ENCODE data around the gene RASSF8. TPM values are rescaled to one million over a fixed set of nuclear protein-coding genes. Genes with fewer than 3 reads are reported as not detected.

The RASSF8 gene
- total RNA-seq, 1 donor from 2014 or later, result 74.3 TPM

DNA sequence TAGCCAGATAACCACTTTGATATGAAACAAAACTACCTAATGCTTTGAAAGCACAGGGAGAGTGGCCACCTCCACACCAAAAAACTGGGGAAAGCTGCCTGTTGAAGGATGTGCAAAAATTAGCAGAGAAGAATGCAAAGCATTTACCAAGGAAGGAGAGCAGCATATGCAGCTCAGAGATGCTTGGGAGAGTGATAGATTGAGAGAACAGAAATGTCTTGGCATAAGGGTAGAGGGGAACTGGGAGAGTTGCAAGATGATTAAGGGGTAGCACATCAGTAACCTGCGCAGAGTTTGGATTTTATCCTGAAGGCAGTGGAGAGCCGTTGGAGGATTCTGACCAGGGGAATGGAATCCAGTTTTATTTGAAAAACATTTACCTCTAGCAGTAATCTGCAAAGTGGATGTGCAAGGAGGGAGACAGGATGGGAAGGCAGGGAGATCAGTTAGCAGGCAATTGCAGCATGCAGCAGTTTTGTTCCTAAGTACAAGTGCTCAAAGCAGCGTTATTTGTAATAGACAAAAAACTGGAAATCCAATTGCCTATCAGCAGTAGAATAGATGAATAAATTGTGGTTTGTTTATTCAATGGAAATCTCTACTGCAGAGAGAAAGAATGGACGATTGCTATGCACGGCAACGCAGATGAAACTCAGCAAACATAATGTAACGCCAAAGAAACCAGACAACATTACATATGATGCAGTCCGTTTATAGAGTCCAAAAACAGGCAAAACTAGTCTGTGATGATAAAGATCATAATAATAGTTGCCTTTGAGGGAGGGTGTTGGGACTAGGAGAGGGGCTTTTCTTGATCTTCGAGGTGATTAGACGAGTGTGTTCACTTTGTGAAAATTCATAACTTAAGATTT, 84.9 kb downstream of the RASSF8 start:
- no peaks in the 10 kb centered on the region for H3K27me3 Mint-ChIP-seq (ENCODE audit: unreplicated experiment)
- H3K36me3 Mint-ChIP-seq (ENCODE audit: unreplicated experiment), result no peaks in the 10 kb centered on the region
- peaks cover 41% of the 10 kb centered on the region for H3K4me1 Mint-ChIP-seq (ENCODE audit: unreplicated experiment)
- TF ChIP-seq, protein P1, sequence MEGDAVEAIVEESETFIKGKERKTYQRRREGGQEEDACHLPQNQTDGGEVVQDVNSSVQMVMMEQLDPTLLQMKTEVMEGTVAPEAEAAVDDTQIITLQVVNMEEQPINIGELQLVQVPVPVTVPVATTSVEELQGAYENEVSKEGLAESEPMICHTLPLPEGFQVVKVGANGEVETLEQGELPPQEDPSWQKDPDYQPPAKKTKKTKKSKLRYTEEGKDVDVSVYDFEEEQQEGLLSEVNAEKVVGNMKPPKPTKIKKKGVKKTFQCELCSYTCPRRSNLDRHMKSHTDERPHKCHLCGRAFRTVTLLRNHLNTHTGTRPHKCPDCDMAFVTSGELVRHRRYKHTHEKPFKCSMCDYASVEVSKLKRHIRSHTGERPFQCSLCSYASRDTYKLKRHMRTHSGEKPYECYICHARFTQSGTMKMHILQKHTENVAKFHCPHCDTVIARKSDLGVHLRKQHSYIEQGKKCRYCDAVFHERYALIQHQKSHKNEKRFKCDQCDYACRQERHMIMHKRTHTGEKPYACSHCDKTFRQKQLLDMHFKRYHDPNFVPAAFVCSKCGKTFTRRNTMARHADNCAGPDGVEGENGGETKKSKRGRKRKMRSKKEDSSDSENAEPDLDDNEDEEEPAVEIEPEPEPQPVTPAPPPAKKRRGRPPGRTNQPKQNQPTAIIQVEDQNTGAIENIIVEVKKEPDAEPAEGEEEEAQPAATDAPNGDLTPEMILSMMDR (IDR thresholded peaks at IDR 0.05), result no peak
- no peak overlapping the region for H3K27ac Mint-ChIP-seq (ENCODE audit: unreplicated experiment)
- no peak for DNase-seq (ENCODE audit: extremely low spot score, unreplicated experiment)
- no peaks in the 10 kb centered on the region for H3K9me3 Mint-ChIP-seq (ENCODE audit: unreplicated experiment)
- no peak overlapping the region for H3K4me3 Mint-ChIP-seq (ENCODE audit: unreplicated experiment)

DNA sequence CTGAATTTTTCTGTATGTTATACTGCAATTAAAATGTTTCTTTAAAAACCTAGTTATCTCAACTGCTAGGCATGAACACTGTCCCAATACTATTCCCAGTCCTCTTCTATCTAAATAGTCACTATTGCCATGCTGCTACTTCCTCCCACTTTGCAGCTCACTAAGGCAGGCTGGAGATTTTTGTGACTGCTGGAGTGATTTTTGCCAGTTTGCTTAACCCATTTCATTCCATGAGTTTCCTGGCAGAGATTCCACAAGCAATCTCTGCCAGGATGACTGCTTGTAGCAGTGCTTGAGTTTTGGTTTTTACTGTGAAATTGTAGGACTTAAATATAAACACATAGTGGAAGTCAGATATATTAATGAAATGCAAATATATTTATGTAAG, 85.5 kb downstream of the RASSF8 start:
- Mint-ChIP-seq H3K27ac (ENCODE audit: unreplicated experiment) (no peak overlapping the region), H3K4me3 (ENCODE audit: unreplicated experiment) (no peak overlapping the region), H3K36me3 (ENCODE audit: unreplicated experiment) (no peaks in the 10 kb centered on the region), H3K9me3 (ENCODE audit: unreplicated experiment) (no peaks in the 10 kb centered on the region), H3K4me1 (ENCODE audit: unreplicated experiment) (peaks cover 35% of the 10 kb centered on the region), H3K27me3 (ENCODE audit: unreplicated experiment) (no peaks in the 10 kb centered on the region)
- no peak for DNase-seq (ENCODE audit: extremely low spot score, unreplicated experiment)
- TF ChIP-seq, protein P1 (IDR thresholded peaks at IDR 0.05), result no peak

DNA sequence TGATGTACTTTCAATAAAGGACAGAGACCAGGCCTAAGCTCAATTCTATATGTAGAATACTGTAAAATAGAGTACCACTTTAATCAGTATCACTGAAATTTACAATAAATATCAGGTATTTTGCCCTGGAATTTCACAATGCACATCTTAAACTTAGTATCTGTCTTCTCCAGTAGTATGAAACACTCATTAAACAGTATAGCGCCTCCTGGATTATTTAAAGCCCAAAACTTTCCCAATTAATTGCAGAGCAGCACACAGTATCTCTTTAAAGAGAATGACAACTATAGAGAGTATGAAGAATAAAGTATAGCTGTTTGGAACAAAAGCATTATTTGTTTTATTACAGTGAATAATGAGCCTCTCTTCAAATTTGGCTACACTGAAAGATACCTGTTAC, 86.1 kb downstream of the RASSF8 start:
- no peak for DNase-seq (ENCODE audit: extremely low spot score, unreplicated experiment)
- H3K27ac Mint-ChIP-seq (ENCODE audit: unreplicated experiment), result no peak overlapping the region
- no peaks in the 10 kb centered on the region for H3K9me3 Mint-ChIP-seq (ENCODE audit: unreplicated experiment)
- no peak overlapping the region for H3K4me3 Mint-ChIP-seq (ENCODE audit: unreplicated experiment)
- H3K27me3 Mint-ChIP-seq (ENCODE audit: unreplicated experiment), result no peaks in the 10 kb centered on the region
- H3K36me3 Mint-ChIP-seq (ENCODE audit: unreplicated experiment), result no peaks in the 10 kb centered on the region
- TF ChIP-seq, protein P1 (IDR thresholded peaks at IDR 0.05), result no peak
- peaks cover 35% of the 10 kb centered on the region for H3K4me1 Mint-ChIP-seq (ENCODE audit: unreplicated experiment)

DNA sequence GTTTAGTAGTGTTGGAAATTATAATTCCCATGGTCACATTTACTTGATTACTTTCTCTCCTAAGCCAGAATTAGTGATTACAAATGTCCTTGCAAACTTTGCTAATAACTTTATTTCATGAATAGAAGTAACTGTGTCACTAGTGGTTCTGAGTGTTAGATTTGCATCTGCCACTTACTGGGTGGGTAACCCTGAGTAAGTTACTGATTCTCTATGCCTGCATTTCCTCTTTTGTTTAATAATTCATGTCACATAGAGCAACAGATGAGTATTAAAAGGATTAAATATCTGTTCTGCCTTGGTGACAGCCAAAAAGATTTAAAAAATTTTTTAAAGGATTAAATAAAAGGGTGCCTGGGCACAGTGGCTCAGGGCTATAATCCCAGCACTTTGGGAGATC, 87.7 kb downstream of the RASSF8 start:
- no peaks in the 10 kb centered on the region for H3K9me3 Mint-ChIP-seq (ENCODE audit: unreplicated experiment)
- TF ChIP-seq, protein P1 (IDR thresholded peaks at IDR 0.05), result no peak
- no peak overlapping the region for H3K4me3 Mint-ChIP-seq (ENCODE audit: unreplicated experiment)
- no peaks in the 10 kb centered on the region for H3K36me3 Mint-ChIP-seq (ENCODE audit: unreplicated experiment)
- DNase-seq (ENCODE audit: extremely low spot score, unreplicated experiment), result no peak
- peaks cover 33% of the 10 kb centered on the region for H3K4me1 Mint-ChIP-seq (ENCODE audit: unreplicated experiment)
- H3K27ac Mint-ChIP-seq (ENCODE audit: unreplicated experiment), result no peak overlapping the region
- H3K27me3 Mint-ChIP-seq (ENCODE audit: unreplicated experiment), result no peaks in the 10 kb centered on the region

DNA sequence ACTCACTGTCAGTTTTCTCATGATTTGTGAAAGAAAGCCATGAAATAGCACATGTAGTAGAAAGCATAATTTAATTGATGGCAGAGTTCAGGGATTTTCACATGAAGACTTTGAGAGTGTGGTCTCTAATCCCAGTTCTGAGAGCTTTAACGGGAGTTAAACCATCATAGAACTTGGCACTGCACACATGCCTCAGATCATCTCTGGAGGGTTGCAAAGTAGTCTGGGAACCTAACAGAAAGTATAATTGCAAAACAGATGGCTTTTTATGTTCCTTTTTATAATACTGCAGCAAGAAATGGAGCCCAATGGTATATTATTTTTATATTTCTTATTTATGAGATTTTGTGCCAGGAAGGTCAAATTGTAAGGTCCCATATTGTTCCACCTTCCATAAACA, 88.4 kb downstream of the RASSF8 start:
- no peak for DNase-seq (ENCODE audit: extremely low spot score, unreplicated experiment)
- Mint-ChIP-seq H3K9me3 (ENCODE audit: unreplicated experiment) (no peaks in the 10 kb centered on the region), H3K27ac (ENCODE audit: unreplicated experiment) (no peak overlapping the region), H3K27me3 (ENCODE audit: unreplicated experiment) (no peaks in the 10 kb centered on the region), H3K36me3 (ENCODE audit: unreplicated experiment) (no peaks in the 10 kb centered on the region), H3K4me3 (ENCODE audit: unreplicated experiment) (no peak overlapping the region), H3K4me1 (ENCODE audit: unreplicated experiment) (peaks cover 31% of the 10 kb centered on the region)
- TF ChIP-seq, protein P1 (IDR thresholded peaks at IDR 0.05), result no peak
